Fibroblast of peridontal ligament (primary cell): Measurements from ENCODE around the gene ACTL8.

Experiments
- DNase-seq: peaks from one replicate; pipeline ENCODE4 v3.0.0-alpha.2; 2010; ENCODE audit errors: extremely low read depth

ACTL8 gene

GRCh38 chr1:17755120-17755519, at the start of gene ACTL8:
TSS of gene ACTL8 (plus strand) at chr1:17755333. CDS start at chr1:17823009, 67,676 bp downstream.
- no peak for DNase-seq

GRCh38 chr1:17706445-17706844, 48.7 kb upstream of the ACTL8 start:
- DNase-seq, result no peak

GRCh38 chr1:17709981-17710380, 45.2 kb upstream of the ACTL8 start:
- DNase-seq, result no peak

GRCh38 chr1:17710889-17711576, 44.1 kb upstream of the ACTL8 start:
- DNase-seq, result no peak

GRCh38 chr1:17711577-17711910, 43.6 kb upstream of the ACTL8 start:
- DNase-seq, result no peak

GRCh38 chr1:17711941-17712340, 43.2 kb upstream of the ACTL8 start:
- no peak for DNase-seq

- no peak for DNase-seq
These were observed 41.1 kb upstream of the ACTL8 start for GRCh38 chr1:17713993-17714392.

GRCh38 chr1:17717594-17718535, 37.3 kb upstream of the ACTL8 start:
- no peak for DNase-seq

GRCh38 chr1:17719874-17720273, 35.3 kb upstream of the ACTL8 start:
- peak; percentile 32 for DNase-seq

- DNase-seq, result no peak
These were observed 33.7 kb upstream of the ACTL8 start for GRCh38 chr1:17721444-17721843.

- no peak for DNase-seq
These were observed 31.4 kb upstream of the ACTL8 start for GRCh38 chr1:17723684-17724083.

GRCh38 chr1:17724150-17724549, 31.0 kb upstream of the ACTL8 start:
- DNase-seq, result no peak

GRCh38 chr1:17725084-17725719, 29.9 kb upstream of the ACTL8 start:
- no peak for DNase-seq

GRCh38 chr1:17725811-17726582, 29.1 kb upstream of the ACTL8 start:
- no peak for DNase-seq

GRCh38 chr1:17728123-17728712, 26.9 kb upstream of the ACTL8 start:
- no peak for DNase-seq

- no peak for DNase-seq
These were observed 25.9 kb upstream of the ACTL8 start for GRCh38 chr1:17729248-17729647.

GRCh38 chr1:17729909-17730308, 25.2 kb upstream of the ACTL8 start:
- no peak for DNase-seq

- DNase-seq, result peak; percentile 7
These were observed 23.7 kb upstream of the ACTL8 start for GRCh38 chr1:17731460-17731859.

- peak; percentile 24 for DNase-seq
These were observed 22.7 kb upstream of the ACTL8 start for GRCh38 chr1:17732475-17732874.

GRCh38 chr1:17733661-17734060, 21.5 kb upstream of the ACTL8 start:
- no peak for DNase-seq

GRCh38 chr1:17734609-17735008, 20.5 kb upstream of the ACTL8 start:
- DNase-seq, result no peak
